CD4-positive, alpha-beta T cell treated with Interleukin-4 for 1 hour (primary cell): ENCODE measurements around the gene ANKFN1.
"Not testable (repeated sequence)": the region's sequence is repeated elsewhere in the genome, so short reads cannot be mapped to it uniquely, and the experiment has no call there.

Experiments
- DNase-seq, 2 donors: peaks; one replicate each; pipeline ENCODE4 v3.0.0-alpha.2; 2020 to 2022

Gene ANKFN1

DNA sequence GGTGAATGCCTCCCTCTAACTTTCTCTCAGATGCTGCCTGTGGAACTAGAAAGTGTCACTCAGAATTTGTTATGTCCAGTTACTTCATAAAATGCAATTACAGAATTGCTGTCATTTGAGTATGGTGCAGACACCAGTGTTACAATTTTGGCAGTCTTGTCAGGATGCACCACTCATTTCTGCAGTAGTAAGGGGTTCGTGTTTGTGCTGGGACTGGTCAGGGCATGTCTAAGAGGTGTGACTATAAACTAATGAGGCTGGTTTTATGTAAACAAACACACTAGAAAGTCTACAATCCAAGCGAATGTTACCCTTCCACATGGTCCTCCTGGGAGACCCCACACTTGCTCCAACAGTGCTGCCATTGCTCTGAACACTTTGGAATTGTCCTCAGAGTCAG is 206.2 kb downstream of the ANKFN1 start:
- no peak for DNase-seq

DNA sequence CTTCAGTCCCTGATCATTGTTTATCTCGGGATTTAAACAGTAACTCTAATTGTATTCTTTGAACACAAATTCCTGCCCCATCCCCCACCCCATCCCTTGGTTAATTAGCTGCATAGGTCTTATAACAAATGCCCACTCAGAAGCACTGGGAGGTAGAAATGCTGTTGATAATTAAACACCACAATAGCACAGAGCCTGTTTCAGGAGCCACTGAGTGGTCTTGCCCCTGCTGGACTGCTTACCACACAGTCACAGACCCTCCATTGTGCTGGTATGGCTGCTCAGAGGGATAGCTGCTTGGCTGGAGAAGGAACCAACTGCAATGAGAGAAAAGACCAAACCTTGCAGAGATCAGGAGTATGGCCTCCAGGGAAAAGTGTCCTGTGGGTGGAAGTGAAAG is 214.1 kb downstream of the ANKFN1 start:
- no peak for DNase-seq

DNA sequence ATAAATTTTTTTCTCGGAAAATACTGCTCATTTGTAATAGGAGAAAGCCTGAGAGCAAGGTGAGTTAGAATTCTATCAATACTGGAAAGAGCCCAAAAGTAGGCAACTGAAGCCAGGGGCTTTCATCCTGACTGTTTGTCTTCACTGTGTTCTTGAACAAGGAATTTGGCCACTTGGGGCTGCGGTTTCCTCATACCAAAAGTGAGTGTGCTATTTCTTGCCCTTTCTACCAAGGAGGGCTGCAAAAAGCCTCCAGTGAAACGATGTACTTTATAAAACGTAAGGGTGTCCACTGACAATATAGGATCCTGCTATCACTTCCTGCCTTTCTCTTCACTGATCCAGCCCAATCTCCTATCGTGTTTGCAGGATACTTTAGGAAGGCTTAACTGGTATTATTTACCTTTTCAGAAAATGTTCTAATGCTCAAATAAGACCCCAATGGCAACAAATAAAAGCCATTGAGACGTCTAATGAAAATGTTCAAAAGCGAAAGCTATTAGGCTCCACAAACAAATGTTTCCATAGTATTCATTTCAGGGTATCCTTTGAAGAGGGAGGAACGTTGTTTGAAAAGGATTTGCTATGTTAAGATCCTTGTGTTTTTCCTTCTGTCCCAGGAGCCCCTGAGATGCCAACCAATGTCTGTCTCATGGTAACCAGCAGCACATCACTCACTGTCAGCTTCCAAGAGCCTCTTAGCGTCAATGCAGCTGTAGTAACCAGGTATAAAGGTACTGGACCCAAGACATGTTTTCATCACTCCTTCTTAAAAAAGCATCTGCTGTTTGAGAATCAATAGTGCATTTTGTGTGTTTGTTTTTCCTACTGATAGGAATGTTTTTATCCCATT is 220.9 kb downstream of the ANKFN1 start:
- no peak for DNase-seq

DNA sequence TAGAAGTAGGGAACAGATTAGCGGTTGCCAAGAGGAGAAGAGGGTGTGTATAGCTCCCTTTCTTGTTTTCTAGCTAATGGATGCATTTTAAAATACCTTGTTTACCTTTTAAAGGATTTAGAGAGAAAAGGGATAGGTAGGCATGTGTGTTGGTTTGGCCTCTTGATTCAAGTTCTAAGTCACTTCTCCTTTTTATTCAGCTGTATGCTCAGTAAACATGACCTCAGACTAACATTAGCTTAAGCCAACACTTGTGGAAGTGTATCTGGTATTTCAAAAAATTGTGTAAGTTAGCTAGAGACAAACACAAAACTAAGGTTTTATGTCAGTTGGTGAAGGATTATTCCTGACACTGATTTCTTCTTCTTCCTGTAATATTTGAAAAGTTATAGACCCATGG is 236.1 kb downstream of the ANKFN1 start:
- DNase-seq = no peak

DNA sequence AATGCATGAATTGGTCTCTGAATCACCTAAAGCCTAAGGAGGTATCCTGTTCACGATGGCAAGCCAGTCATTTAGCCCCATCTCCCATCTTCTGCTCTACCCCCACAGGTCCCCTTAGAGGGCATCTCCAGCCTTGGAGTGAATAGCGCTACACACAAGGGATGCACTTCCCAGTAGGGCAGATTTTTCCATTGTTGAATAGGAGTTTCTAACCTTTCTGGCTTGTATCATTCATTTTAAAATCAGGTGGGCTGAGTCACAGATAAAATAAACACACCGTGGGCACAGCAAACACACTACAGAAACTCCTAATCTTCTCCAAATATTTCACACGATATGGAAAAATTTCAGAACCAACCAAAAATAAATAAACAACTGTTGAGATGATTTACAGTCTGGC is 239.0 kb downstream of the ANKFN1 start:
- no peak for DNase-seq

DNA sequence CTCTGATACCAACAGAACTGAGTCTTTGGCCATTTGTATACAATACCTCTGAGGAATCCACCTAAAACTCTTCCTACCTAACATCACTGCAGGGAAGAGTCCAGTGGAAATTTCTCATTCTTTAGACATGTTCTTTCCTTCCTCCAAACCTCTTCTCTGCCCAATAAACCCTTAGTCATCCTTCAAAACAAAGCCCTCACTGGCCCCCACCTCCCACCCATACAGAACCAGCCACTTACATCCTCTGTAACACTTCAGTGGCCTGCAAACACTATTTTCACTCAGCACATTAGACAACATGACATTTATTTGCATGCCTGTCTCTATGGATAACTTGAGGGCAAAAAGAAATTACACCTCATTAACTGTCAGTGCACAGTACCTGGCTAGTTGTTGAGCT is 239.9 kb downstream of the ANKFN1 start:
- no peak for DNase-seq

DNA sequence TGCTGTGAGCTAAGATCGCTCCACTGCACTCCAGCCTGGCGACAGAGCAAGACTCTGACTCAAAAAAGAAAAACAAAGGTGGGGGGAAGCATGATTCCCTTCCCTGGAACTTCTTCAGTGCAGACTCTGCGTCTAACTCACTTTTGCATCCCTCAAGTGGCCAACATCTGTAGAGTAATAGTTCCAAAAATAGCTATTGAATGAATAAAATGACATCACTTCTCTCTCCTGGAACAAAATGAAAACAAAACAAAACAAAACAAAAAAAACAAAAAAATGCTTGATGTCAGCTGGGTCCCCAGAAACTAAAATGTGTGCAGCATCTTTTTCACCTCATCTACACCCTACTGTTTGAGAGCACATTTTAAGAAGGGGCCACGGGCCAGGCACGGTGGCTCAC is 242.5 kb downstream of the ANKFN1 start:
- DNase-seq = no peak

DNA sequence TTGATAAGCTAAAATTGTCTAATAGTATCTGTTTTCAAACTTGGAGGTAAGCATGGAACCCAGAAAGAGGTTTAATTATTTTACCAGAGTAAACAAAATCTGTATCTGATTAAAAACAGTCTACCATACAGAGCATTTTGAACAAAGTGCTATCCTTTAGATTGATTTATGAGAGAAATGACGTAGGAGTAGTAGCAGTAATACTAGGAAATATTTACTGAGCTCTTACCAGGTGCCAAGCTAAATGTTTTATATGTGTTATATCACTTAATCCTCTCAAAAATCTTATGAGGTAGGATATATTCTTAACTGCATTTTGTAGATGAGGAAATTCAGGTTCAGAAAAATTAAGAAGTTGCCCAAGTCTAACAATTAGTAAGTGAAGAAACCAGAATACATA is 253.8 kb downstream of the ANKFN1 start:
- no peak for DNase-seq

DNA sequence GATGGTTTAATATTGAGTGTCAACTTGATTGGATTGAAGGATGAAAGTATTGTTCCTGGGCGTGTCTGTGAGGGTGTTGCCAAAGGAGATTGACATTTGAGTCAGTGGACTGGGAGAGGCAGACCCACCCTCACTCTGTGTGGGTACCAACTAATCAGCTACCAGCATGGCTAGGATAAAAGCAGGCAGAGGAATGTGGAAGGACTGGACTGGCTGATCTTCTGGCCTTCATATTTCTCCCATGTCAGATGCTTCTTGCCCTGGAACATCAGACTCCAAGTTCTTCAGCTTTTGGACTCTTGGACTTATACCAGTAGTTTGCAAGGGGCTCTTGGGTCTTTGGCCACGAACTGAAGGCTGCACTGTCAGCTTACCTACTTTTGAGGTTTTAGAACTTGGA is 259.1 kb downstream of the ANKFN1 start:
- not testable (repeated sequence) for DNase-seq

DNA sequence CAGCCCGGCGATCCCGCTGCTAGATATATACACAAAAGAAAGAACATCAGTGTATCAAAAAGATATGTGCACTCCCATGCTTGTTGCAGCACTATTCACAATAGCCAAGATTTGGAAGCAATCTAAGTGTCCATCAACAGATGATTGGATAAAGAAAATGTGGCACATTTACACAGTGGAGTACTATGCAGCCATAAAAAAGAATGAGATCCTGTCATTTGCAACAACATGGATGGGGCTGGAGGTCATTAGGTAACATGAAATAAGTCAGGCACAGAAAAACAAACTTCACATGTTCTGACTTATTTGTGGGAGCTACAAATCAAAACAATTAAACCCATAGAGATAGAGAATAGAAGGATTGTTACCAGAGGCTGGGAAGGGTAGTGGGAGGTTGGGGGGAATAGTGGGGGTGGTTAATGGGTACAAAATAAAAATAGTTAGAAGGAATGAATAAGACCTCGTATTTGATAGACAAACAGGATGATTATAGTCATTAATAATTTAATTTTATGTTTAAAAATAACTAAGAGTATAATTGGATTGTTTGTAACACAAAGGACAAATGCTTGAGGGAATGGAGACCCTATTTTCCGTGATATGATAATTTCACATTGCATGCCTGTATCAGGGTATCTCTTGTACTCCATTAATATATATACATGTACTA is 263.5 kb downstream of the ANKFN1 start:
- DNase-seq = no peak

DNA sequence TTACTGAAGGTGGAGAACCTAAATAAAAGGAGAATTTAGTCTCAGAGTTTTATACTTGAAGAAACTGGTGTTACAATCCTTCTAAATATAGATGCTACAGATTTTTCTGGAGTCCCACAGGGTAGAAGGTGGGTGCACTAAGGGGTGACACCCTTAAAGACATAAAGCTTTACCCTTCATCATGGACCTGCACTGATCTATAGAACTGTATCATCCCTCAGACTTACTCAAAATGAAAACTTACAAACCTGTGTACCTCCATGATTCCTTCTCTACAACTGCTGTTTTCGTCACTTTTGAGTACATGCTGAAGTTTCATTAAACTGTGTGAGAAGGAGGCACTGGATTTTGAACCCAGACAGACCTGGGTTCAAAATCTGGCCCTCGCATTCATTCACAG is 270.7 kb downstream of the ANKFN1 start:
- DNase-seq = no peak

DNA sequence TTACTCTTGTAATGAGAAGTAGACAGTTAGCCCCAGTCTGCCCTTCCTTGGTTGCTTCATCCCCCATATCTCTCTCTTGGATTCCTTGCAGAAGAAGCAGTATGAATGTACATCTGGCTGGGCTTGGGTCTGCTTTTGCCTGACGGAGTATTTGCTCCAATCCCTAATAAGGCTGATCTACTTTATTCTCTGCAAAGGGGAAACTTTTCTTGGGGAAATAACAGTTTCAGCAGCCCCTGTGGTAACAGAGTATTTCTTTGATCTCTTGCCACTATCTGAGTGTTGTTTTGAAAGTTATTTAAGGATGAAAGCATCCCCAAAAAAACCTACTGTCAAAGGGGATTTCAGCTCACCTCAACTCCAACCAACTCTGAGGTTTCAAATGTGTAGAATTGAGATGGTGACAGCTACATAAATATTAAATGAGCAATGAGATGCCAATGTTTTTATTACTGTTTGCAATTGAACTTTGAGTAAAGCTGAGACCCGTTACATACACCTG is 271.3 kb downstream of the ANKFN1 start:
- DNase-seq = no peak

DNA sequence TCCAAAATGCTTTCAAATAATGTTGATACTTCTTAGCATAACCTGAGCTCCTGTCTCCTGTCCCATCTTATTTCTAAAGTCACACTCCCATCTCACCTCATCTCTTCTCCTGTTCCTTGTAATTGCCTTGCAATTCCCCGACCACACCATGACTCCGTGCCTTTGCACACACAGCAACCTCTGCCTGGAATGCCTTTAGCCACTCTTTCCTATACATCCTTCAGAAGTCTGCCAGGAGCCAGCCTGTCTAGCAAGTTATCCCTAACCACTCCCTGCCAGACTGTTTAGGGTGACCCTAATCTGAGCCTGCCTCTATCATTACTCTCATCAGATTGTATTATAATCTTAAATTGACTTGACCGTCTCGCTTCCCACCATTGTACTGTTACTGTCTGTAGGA is 272.2 kb downstream of the ANKFN1 start:
- no peak for DNase-seq

DNA sequence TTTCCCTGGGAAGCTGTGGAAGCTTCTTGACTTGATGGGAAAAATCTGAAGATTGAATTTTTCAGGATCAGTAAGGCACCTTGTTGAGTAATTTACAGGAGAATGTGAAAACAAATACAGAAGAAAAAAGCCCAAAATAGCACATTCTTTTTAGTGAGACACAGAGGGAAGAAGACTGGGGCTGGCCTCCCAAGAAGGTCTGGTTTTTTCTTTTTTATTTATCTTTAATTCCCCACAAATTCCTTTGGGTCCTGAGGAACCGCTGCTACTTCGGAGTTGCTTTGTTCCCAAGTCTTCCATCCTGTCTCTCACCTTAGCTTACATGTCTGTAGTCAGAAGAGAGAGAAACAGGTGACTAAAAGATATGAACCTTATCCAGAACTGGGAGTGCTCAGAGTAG is 273.6 kb downstream of the ANKFN1 start:
- DNase-seq = no peak

DNA sequence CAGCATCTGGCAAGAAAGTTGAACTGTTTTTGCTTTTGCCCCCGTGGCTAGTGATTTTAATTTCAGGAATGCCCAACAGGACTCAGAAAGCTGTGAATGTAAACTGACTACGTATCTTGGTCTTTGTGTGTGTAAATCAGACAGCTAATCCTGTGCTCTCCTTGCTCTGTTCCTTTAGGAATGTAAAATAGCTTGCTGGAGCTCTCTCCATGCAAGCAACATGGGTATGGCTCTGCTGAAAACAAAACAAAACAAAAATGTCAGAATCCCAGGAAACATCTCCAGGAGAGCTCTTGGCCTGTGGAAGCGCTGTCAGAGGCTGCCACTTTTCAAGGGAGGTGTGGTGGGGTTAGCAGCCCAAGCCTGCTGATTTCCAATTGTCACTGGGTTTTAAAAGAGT is 278.5 kb downstream of the ANKFN1 start:
- no peak for DNase-seq

DNA sequence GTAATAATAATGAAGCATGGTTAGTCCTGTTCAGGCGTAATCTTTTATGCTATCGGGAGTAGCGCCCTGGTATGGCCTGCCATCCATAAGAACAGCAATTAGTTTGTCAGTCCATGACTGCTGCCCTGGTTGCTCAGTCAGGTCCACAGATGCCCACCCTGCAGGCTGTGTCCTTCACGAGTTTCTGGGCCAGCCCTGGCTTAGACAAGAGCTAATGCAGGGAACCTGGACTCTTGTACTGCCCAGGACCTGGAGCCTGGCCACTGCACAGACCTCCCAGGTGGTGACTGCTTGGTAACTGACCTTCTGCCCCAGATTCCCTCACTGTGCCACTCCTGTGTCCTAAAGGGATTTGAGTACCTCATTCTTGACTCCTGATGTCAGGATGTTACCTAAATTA is 279.2 kb downstream of the ANKFN1 start:
- no peak for DNase-seq

DNA sequence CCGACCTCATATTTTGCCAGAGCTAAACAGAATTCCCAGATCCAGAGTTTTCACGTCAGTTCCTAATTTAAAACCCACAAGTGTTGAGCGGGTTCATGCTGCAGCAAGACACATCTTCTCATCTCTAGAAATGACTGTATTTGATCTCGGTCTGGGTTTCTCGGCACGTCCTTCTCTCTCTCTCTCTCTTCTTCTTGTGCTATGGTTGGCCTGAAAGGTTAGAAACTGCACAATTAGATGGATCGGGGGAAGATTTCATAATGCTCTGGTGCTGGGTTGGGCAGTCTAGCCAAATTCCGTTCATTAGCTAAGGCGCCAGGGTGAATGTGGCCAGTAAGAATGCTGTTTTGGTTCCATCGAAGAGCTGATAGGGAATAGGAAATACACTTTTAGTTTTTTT is 281.3 kb downstream of the ANKFN1 start:
- no peak for DNase-seq

DNA sequence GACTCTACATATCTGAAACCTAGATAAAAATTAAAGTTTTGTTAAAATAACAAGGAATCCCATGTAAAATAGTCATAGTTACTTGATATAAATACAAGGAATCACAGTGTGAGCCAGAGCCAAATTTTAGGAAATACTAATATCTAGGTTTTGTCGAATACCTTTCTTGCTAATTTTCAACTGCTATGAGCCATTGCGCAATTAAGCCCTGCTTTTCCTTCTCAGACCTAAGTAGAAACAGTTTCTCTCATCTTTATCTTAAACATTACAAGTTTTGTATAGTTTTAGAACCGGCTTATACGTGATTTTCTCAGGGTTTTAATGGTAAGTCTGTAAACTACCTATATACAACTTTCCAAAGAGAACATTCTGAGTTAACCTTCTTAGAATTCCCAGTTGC is 282.9 kb downstream of the ANKFN1 start:
- DNase-seq = no peak

DNA sequence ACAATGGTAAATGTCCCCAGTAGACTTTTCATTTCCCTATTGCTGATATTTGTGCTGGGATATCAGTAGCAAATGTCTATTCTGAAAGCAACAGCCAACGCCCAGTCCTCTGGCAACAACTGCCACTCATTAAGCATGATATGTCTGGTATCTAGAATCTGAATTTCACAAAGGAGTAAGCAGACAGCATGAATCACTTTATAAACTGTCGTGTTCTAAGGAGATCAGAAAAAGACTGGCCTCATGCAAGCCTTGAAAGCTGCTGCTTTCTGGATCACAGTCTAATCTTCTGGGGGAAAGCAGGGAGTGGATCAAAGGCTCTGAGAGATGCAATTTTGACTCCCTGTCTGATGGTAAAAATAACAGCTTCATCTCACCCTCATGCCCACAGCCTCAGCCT is 287.1 kb downstream of the ANKFN1 start:
- DNase-seq = no peak

DNA sequence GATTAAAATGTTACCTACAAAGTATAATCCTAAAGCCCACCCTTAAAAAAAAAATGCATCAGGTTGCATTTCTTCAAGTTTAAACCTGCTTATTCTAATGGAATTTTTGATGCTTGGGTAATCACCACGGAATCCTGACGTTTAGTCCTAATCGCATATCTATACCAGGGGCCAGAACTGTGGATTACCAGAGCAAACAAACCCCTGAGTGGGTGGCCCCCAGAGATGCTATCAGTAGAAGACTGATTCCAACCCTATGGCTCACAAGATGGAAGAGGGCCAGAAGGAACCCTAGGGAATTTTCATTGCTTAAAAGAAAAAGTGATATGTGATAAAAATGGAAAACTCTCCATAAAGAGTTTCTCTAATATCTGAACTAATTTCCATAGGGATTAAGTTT is 288.0 kb downstream of the ANKFN1 start:
- no peak for DNase-seq

DNA sequence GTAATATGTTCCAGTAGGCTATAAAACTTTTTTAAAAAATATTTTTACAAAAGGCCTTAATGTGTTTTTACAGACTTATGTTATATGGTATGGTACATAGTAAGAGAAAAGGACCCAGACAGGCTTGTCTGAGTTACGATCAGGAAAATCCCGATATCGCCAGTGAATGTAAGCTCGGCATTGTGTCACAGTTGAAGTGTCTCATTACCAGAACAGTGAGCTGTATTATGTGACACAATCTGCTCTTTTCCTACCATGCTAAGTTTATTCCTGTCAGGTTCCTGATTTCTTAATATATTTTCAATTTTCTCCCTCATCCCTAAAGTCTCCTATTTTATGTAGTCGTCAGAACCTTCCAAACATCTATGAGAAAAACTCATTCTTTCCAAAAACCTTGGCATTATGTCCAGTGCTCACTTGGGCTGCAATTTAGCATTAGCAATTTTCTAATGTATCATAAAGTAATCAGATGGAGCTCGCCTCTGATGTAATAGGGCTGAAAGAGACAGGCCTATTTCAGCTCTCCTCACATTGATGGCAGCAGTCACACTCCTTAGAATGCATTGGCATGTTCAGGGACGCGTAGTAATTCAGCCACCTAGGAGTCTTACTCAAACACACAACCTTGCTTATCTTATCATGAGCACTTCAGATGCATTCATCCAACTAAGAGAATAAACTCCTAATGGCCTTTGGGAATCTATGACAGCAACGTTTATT is 292.6 kb downstream of the ANKFN1 start:
- DNase-seq = no peak

DNA sequence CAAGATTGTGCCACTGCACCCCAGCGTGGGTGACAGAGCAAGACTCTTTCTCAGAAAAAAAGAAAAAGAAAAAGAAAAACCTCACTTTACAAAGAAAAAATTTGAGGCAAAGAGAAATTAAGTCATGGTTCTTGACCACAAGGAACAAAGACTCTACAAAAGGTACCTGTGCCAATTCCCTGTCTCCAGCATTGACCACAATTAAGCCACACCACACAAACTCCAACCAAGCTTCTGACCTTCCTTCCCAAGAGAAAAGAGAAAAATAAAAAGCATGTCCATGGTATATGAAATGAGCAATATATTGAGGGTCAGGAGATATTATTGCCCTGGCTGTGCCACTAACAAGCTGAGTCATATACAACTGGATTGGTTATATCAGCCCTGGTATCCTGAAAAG is 293.9 kb downstream of the ANKFN1 start:
- no peak for DNase-seq

DNA sequence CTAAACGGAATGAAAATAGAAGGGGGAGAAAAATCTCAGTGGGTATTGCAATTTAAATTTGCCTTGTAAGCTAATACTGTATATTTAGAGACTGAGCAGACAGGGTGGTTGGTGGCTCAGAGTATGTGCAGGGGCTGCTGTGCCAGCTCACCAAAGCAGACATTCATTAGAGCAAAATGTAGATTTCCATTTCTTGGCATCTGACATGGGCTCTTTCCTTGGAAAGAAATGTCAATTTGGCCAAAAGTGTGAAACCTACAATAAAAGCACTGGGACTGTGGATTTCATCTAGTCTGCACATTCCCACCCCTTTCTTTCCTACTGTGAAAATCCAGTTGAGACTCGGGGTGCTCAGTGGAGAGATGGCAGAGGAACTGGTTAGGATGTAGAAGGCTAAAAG is 295.1 kb downstream of the ANKFN1 start:
- DNase-seq = no peak

DNA sequence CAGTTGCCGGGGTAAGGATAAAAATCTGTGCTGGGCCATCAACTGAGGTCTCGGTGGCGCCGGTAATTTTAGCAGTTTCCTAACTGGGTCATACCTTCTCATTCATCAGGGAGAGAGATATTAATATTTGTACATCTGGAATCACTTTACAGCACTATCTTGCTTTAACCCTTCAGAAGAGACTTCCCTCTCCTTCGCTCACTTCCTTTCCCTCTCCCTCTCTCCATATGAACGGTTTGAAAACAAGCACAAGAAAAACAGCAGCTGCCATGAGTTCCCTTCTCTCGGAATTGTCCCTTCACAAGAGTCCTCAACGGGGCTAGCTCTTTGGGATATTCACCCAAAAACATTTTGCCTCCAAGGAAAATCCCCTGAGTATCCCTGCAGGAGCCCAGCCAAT is 295.9 kb downstream of the ANKFN1 start:
- no peak for DNase-seq
